ENCODE measurements around the gene CDK5RAP2.

Gene CDK5RAP2

GRCh38 chr9:120528829-120529228, 51.1 kb downstream of the CDK5RAP2 start:
- TF ChIP-seq CTCF (IDR thresholded peaks at IDR 0.05; ENCODE audit: low read depth, low read length): no peak
- no peak overlapping the region for H3K4me3 ChIP-seq (replicated peaks in 1 of 2; ENCODE audit: low read depth in 2 of 2, low read length in 2 of 2)
- no peak for DNase-seq (ENCODE audit: low read depth in 2 of 2)

- no peak overlapping the region for H3K4me3 ChIP-seq (replicated peaks in 1 of 2; ENCODE audit: low read depth in 2 of 2, low read length in 2 of 2)
- DNase-seq (ENCODE audit: low read depth in 2 of 2): no peak
- no peak for TF ChIP-seq CTCF (IDR thresholded peaks at IDR 0.05; ENCODE audit: low read depth, low read length)
These were observed 51.6 kb downstream of the CDK5RAP2 start for GRCh38 chr9:120528327-120528726.

GRCh38 chr9:120526534-120526933, 53.4 kb downstream of the CDK5RAP2 start:
- no peak for TF ChIP-seq CTCF (IDR thresholded peaks at IDR 0.05; ENCODE audit: low read depth, low read length)
- no peak overlapping the region for H3K4me3 ChIP-seq (replicated peaks in 1 of 2; ENCODE audit: low read depth in 2 of 2, low read length in 2 of 2)
- DNase-seq (ENCODE audit: low read depth in 2 of 2): no peak

- TF ChIP-seq CTCF (IDR thresholded peaks at IDR 0.05; ENCODE audit: low read depth, low read length): no peak
- H3K4me3 ChIP-seq (replicated peaks in 1 of 2; ENCODE audit: low read depth in 2 of 2, low read length in 2 of 2): no peak overlapping the region
- DNase-seq (ENCODE audit: low read depth in 2 of 2): no peak
These were observed 55.1 kb downstream of the CDK5RAP2 start for GRCh38 chr9:120524863-120525262.

GRCh38 chr9:120524038-120524437, 55.9 kb downstream of the CDK5RAP2 start:
- no peak for TF ChIP-seq CTCF (IDR thresholded peaks at IDR 0.05; ENCODE audit: low read depth, low read length)
- H3K4me3 ChIP-seq (replicated peaks in 1 of 2; ENCODE audit: low read depth in 2 of 2, low read length in 2 of 2): no peak overlapping the region
- DNase-seq (ENCODE audit: low read depth in 2 of 2): no peak

- no peak overlapping the region for H3K4me3 ChIP-seq (replicated peaks in 1 of 2; ENCODE audit: low read depth in 2 of 2, low read length in 2 of 2)
- no peak for TF ChIP-seq CTCF (IDR thresholded peaks at IDR 0.05; ENCODE audit: low read depth, low read length)
These were observed 57.4 kb downstream of the CDK5RAP2 start for GRCh38 chr9:120522558-120522957.

GRCh38 chr9:120522032-120522431, 57.9 kb downstream of the CDK5RAP2 start:
- no peak for TF ChIP-seq CTCF (IDR thresholded peaks at IDR 0.05; ENCODE audit: low read depth, low read length)
- H3K4me3 ChIP-seq (replicated peaks in 1 of 2; ENCODE audit: low read depth in 2 of 2, low read length in 2 of 2): no peak overlapping the region
- no peak for DNase-seq (ENCODE audit: low read depth in 2 of 2)

More at GRCh38 chr9:120522558-120522957, 57.4 kb downstream of the CDK5RAP2 start:
- no peak for DNase-seq (ENCODE audit: low read depth in 2 of 2)

Measured in cardiac fibroblast (primary cell).